BE2C (cell line): ENCODE measurements around the gene DCLK1.
"Not testable (repeated sequence)": the region's sequence is repeated elsewhere in the genome, so short reads cannot be mapped to it uniquely, and the experiment has no call there.

Experiments
- DNase-seq: peaks from one replicate; pipeline ENCODE4 v3.0.0-alpha.2; 2020
- H3K27me3 ChIP-seq: fragments of 250-450 bp; sonication (Bioruptor Pico); 2 replicates; pipeline ENCODE4 v1.5.1; 2020; ENCODE audit warnings: mild to moderate bottlenecking
- H3K36me3 ChIP-seq: fragments of 250-450 bp; sonication (Bioruptor Pico); 2 replicates; pipeline ENCODE4 v1.5.1; 2020; ENCODE audit warnings: mild to moderate bottlenecking
- H3K4me1 ChIP-seq: fragments of 250-450 bp; sonication (Bioruptor Pico); 2 replicates; pipeline ENCODE4 v1.5.1; 2020
- H3K4me3 ChIP-seq: 2 replicates; pipeline ENCODE4 v1.5.1; 2011; ENCODE audit warnings: low read depth, low read length
- H3K9me3 ChIP-seq: fragments of 250-450 bp; sonication (Bioruptor Pico); 2 replicates; pipeline ENCODE4 v1.5.1; 2020
- CTCF ChIP-seq: IDR thresholded peaks from 2 replicates; pipeline ENCODE4 v1.5.1; 2012; ENCODE audit warnings: mild to moderate bottlenecking, low read depth, low read length

DCLK1 gene

GRCh38 chr13:35983206-35983605, 148.0 kb downstream of the DCLK1 start:
- TF ChIP-seq CTCF: no peak
- DNase-seq: no peak

GRCh38 chr13:35979361-35979951, 151.7 kb downstream of the DCLK1 start:
- no peak for TF ChIP-seq CTCF
- no peak for DNase-seq
- no peaks in the 10 kb centered on the region for H3K36me3 ChIP-seq
- H3K9me3 ChIP-seq: no peaks in the 10 kb centered on the region; the same call in 1 of the 2 replicates
- no peak overlapping the region for H3K4me3 ChIP-seq
- H3K4me1 ChIP-seq: peaks cover 8% of the 10 kb centered on the region
- H3K27me3 ChIP-seq: no peaks in the 10 kb centered on the region

More at GRCh38 chr13:35983206-35983605, 148.0 kb downstream of the DCLK1 start:
- Histone ChIP-seq H3K9me3 (no peaks in the 10 kb centered on the region; the same call in 1 of the 2 replicates), H3K36me3 (no peaks in the 10 kb centered on the region), H3K4me1 (peaks cover 18% of the 10 kb centered on the region), H3K27me3 (no peaks in the 10 kb centered on the region), H3K4me3 (no peak overlapping the region)

- H3K4me3 ChIP-seq: no peak overlapping the region
- no peak for DNase-seq
These were observed 152.4 kb downstream of the DCLK1 start for GRCh38 chr13:35978607-35979316.

GRCh38 chr13:35977060-35977459, 154.1 kb downstream of the DCLK1 start:
- no peak for TF ChIP-seq CTCF
- Histone ChIP-seq H3K4me1 (no peaks in the 10 kb centered on the region; the same call in 1 of the 2 replicates), H3K36me3 (no peaks in the 10 kb centered on the region), H3K4me3 (no peak overlapping the region), H3K9me3 (no peaks in the 10 kb centered on the region; the same call in 1 of the 2 replicates), H3K27me3 (no peaks in the 10 kb centered on the region)
- no peak for DNase-seq

More at GRCh38 chr13:35978607-35979316, 152.4 kb downstream of the DCLK1 start:
- no peaks in the 10 kb centered on the region for H3K36me3 ChIP-seq
- peaks cover 1% of the 10 kb centered on the region for H3K4me1 ChIP-seq
- no peaks in the 10 kb centered on the region; the same call in 1 of the 2 replicates for H3K9me3 ChIP-seq
- peak; percentile 77 for TF ChIP-seq CTCF
- H3K27me3 ChIP-seq: no peaks in the 10 kb centered on the region

- H3K4me3 ChIP-seq: no peak overlapping the region
- H3K36me3 ChIP-seq: no peaks in the 10 kb centered on the region
- no peaks in the 10 kb centered on the region; the same call in 1 of the 2 replicates for H3K4me1 ChIP-seq
- H3K27me3 ChIP-seq: no peaks in the 10 kb centered on the region
- no peaks in the 10 kb centered on the region; the same call in 1 of the 2 replicates for H3K9me3 ChIP-seq
- DNase-seq: no peak
- TF ChIP-seq CTCF: no peak
These were observed 155.1 kb downstream of the DCLK1 start for GRCh38 chr13:35976126-35976525.

- H3K4me3 ChIP-seq, H3K27me3 ChIP-seq, H3K9me3 ChIP-seq, H3K36me3 ChIP-seq, DNase-seq: not testable (repeated sequence)
- peaks cover 15% of the 10 kb centered on the region for H3K4me1 ChIP-seq
These were observed 164.2 kb downstream of the DCLK1 start for GRCh38 chr13:35966951-35967350.
